Fibroblast of lung (primary cell): ENCODE data around the gene TCTN3. TPM values are rescaled to one million over a fixed set of nuclear protein-coding genes. Genes with fewer than 3 reads are reported as not detected.
"Not testable (repeated sequence)": the region's sequence is repeated elsewhere in the genome, so short reads cannot be mapped to it uniquely, and the experiment has no call there.

Experiments
- DNase-seq, 2 donors: peaks; one replicate each; pipeline versions ENCODE4 v3.0.0 to v3.0.0-alpha.2; 2010; ENCODE audit warnings: low read depth in 2 of 2
- H2AFZ ChIP-seq: 2 replicates; pipeline ENCODE4 v1.5.1; 2012; ENCODE audit warnings: low read length, control low read depth, inconsistent platforms
- H3K27ac ChIP-seq: 2 replicates; pipeline ENCODE4 v1.5.1; 2011; ENCODE audit warnings: low read length, control low read depth; ENCODE audit not compliant: insufficient read depth
- H3K27me3 ChIP-seq: 2 replicates; pipeline ENCODE4 v1.5.1; 2011; ENCODE audit warnings: mild to moderate bottlenecking, low read length; ENCODE audit not compliant: control insufficient read depth, insufficient read depth
- H3K36me3 ChIP-seq: 2 replicates; pipeline ENCODE4 v1.5.1; 2011; ENCODE audit warnings: low read length; ENCODE audit not compliant: control insufficient read depth, insufficient read depth
- H3K4me1 ChIP-seq: 2 replicates; pipeline ENCODE4 v1.5.1; 2011; ENCODE audit warnings: low read length; ENCODE audit not compliant: control insufficient read depth, insufficient read depth; ENCODE audit errors: extremely low read depth
- H3K4me2 ChIP-seq: 2 replicates; pipeline ENCODE4 v1.5.1; 2011; ENCODE audit warnings: low read length, control low read depth; ENCODE audit not compliant: insufficient read depth; ENCODE audit errors: extremely low read depth
- H3K4me3 ChIP-seq, 4 experiments: fragments of 200-600 bp in 1 of 4; sonication (generic) in 1 of 4; replicated peaks in 1 of 4; 2 replicates each; pipeline ENCODE4 v1.5.1; 2011 to 2016; ENCODE audit warnings: low read length in 4 of 4, low read depth in 3 of 4, mild to moderate bottlenecking in 3 of 4, control low read depth in 2 of 4, inconsistent platforms in 1 of 4, mixed read lengths in 1 of 4; ENCODE audit not compliant: insufficient read depth in 1 of 4; ENCODE audit errors: control extremely low read depth in 1 of 4
- H3K79me2 ChIP-seq: 2 replicates; pipeline ENCODE4 v1.5.1; 2012; ENCODE audit warnings: mild to moderate bottlenecking, low read length, inconsistent platforms; ENCODE audit not compliant: control insufficient read depth, insufficient read depth
- H3K9ac ChIP-seq: 2 replicates; pipeline ENCODE4 v1.5.1; 2011; ENCODE audit warnings: mild to moderate bottlenecking, low read length, control low read depth; ENCODE audit not compliant: insufficient read depth
- H3K9me3 ChIP-seq: 2 replicates; pipeline ENCODE4 v1.5.1; 2012; ENCODE audit warnings: low read depth, low read length; ENCODE audit not compliant: control insufficient read depth, insufficient read depth
- H4K20me1 ChIP-seq: 2 replicates; pipeline ENCODE4 v1.5.1; 2011; ENCODE audit warnings: low read length; ENCODE audit not compliant: control insufficient read depth, insufficient read depth; ENCODE audit errors: extremely low read depth
- CTCF ChIP-seq, 2 donors: IDR thresholded peaks in 1 of 2; conservative IDR thresholded peaks in 1 of 2; 1 replicate in 1 of 2; 2 replicates in 1 of 2; pipeline ENCODE4 v1.5.1; 2011 to 2012; ENCODE audit warnings: low read length in 2 of 2, control low read depth in 1 of 2, inconsistent platforms in 1 of 2, low read depth in 1 of 2, mild to moderate bottlenecking in 1 of 2
- EZH2 ChIP-seq: IDR thresholded peaks from 2 replicates; pipeline ENCODE4 v1.5.1; 2012; ENCODE audit warnings: low read length, control low read depth, mild to moderate bottlenecking; ENCODE audit errors: missing control alignments
- polyA plus RNA-seq, 2 donors: library from polyadenylated mRNA; depleted of rRNA in 1 of 2; stranded (reverse) in 1 of 2; unstranded in 1 of 2; fragments of >200 nt; gene quantifications; 2 replicates each; pipeline ENCODE4 v1.2.1, GENCODE V29; 2011 to 2012; ENCODE audit warnings: missing spikeins in 1 of 2
- total RNA-seq: library from RNA; depleted of rRNA; stranded (reverse); fragments of >200 nt; gene quantifications from 2 replicates; pipeline ENCODE4 v1.2.1, GENCODE V29; 2014

The TCTN3 gene
- total and polyA plus RNA-seq, 2 donors (not counting 1 experiment from before 2014, with no cell fraction given) = 42.8 to 50.1 TPM

GRCh38 chr10:95626500-95626899 lies 67.2 kb downstream of the TCTN3 start:
- no peak for TF ChIP-seq EZH2
- TF ChIP-seq CTCF (conservative IDR thresholded peaks at IDR 0.05 in 1 of 2, IDR thresholded peaks at IDR 0.05 in 1 of 2; ENCODE audit: low read depth in 1 of 2, low read length in 2 of 2) = no peak
- Histone ChIP-seq H3K9me3 (no peaks in the 10 kb centered on the region), H3K4me1 (no peaks in the 10 kb centered on the region), H3K27me3 (no peaks in the 10 kb centered on the region), H3K9ac (no peak overlapping the region), H3K36me3 (peaks cover 3% of the 10 kb centered on the region), H3K27ac (no peak overlapping the region), H3K4me3 (no peak overlapping the region), H3K4me2 (no peak overlapping the region), H4K20me1 (no peaks in the 10 kb centered on the region), H2AFZ (no peak overlapping the region), H3K79me2 (no peaks in the 10 kb centered on the region)
- no peak for DNase-seq

- not testable (repeated sequence) for H3K9ac ChIP-seq, H3K4me2 ChIP-seq, DNase-seq, H3K4me3 ChIP-seq, H3K27me3 ChIP-seq, H3K9me3 ChIP-seq, H3K36me3 ChIP-seq, H4K20me1 ChIP-seq, H3K27ac ChIP-seq, H2AFZ ChIP-seq, H3K79me2 ChIP-seq, H3K4me1 ChIP-seq
Observed at GRCh38 chr10:95620415-95620814, 73.3 kb downstream of the TCTN3 start.

- H4K20me1 ChIP-seq = no peaks in the 10 kb centered on the region
- DNase-seq = no peak
Observed at GRCh38 chr10:95618101-95618500, 75.6 kb downstream of the TCTN3 start.

More at GRCh38 chr10:95618101-95618500, 75.6 kb downstream of the TCTN3 start:
- no peaks in the 10 kb centered on the region for H3K4me1 ChIP-seq
- no peak overlapping the region for H3K9ac ChIP-seq
- no peak overlapping the region for H3K4me2 ChIP-seq
- no peak overlapping the region for H3K27ac ChIP-seq
- H3K27me3 ChIP-seq = no peaks in the 10 kb centered on the region
- TF ChIP-seq EZH2 = no peak
- TF ChIP-seq CTCF (conservative IDR thresholded peaks at IDR 0.05 in 1 of 2, IDR thresholded peaks at IDR 0.05 in 1 of 2; ENCODE audit: low read depth in 1 of 2, low read length in 2 of 2) = no peak
- no peaks in the 10 kb centered on the region for H3K79me2 ChIP-seq
- no peak overlapping the region for H2AFZ ChIP-seq
- no peaks in the 10 kb centered on the region for H3K9me3 ChIP-seq
- H3K36me3 ChIP-seq = peaks cover 15% of the 10 kb centered on the region
- no peak overlapping the region for H3K4me3 ChIP-seq
